ENCODE measurements around the gene PLS3. TPM values are rescaled to one million over a fixed set of nuclear protein-coding genes. Genes with fewer than 3 reads are reported as not detected.

Gene PLS3
- total RNA-seq, 2 experiments from 2014 or later = 3.1 to 3.2 TPM

DNA sequence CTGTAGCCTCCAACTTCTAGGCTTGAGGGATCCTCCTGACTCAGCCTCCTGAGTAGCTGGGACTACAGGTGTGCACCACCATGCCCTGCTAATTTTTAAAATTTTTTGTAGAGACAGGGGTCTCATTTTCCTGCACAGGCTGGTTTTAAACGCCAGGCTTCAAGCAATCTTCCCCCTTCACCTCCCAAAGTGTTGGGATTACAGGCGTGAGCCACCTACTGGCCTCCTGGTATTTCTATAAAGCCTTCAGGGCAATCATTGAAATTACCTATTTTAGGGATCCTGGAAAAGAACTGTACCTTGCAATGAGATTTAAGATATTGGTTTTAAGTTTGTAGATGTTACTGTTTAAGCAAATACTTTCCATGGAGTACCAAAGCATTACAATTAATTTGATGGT, 13.5 kb upstream of the PLS3 start:
- ChIA-PET CTCF (no interaction called here), POLR2A (no interaction called here)
- Mint-ChIP-seq H3K9me3 (ENCODE audit: low read depth) (no peaks in the 10 kb centered on the region), H3K36me3 (ENCODE audit: low read depth) (no peaks in the 10 kb centered on the region), H3K27me3 (no peaks in the 10 kb centered on the region), H3K4me1 (no peaks in the 10 kb centered on the region), H3K27ac (no peak overlapping the region), H3K4me3 (no peak overlapping the region)
- no peak for DNase-seq
- intact Hi-C loops (cut with DNase I, micrococcal nuclease) = no loop called here
- ATAC-seq = no peak

- ATAC-seq = no peak
- Mint-ChIP-seq H3K4me1 (no peaks in the 10 kb centered on the region), H3K4me3 (no peak overlapping the region), H3K9me3 (ENCODE audit: low read depth) (no peaks in the 10 kb centered on the region), H3K27ac (no peak overlapping the region), H3K27me3 (no peaks in the 10 kb centered on the region), H3K36me3 (ENCODE audit: low read depth) (no peaks in the 10 kb centered on the region)
- ChIA-PET POLR2A (no interaction called here), CTCF (interaction anchor here (0.6 kb wide), 1 partner anchor 183 kb away, joined by 3 read pairs; no protein-coding TSS in a partner anchor)
- intact Hi-C loops (cut with DNase I, micrococcal nuclease) = no loop called here
- DNase-seq = no peak
Observed at GRCh38 chrX:115549008-115549407, 12.0 kb upstream of the PLS3 start.

DNA sequence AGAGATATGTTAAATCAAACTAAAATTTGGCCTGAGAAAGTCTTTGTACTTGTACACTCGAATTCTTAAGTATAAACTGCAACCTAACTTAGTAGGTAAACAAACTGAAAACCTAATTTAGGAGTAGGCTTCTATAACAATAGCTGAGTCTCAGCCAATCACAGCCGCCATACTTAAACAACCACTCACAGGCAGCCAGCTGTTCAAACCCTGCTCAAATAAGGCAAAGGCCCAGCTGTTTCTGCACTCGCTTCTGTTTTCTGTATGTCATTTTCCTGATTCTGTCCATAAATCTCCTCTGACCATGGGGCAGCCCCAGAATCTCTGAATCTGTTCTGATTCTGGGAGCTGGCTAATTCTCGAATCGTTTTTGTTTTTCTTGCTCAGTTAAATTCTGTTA, 7.8 kb upstream of the PLS3 start:
- DNase-seq = no peak
- ChIA-PET POLR2A (no interaction called here), CTCF (no interaction called here)
- H3K27me3 Mint-ChIP-seq = peaks cover 1% of the 10 kb centered on the region
- intact Hi-C loops (cut with DNase I, micrococcal nuclease) = no loop called here
- no peak overlapping the region for H3K27ac Mint-ChIP-seq
- H3K36me3 Mint-ChIP-seq (ENCODE audit: low read depth) = no peaks in the 10 kb centered on the region
- no peaks in the 10 kb centered on the region for H3K9me3 Mint-ChIP-seq (ENCODE audit: low read depth)
- ATAC-seq = no peak
- H3K4me1 Mint-ChIP-seq = no peaks in the 10 kb centered on the region
- H3K4me3 Mint-ChIP-seq = no peak overlapping the region

DNA sequence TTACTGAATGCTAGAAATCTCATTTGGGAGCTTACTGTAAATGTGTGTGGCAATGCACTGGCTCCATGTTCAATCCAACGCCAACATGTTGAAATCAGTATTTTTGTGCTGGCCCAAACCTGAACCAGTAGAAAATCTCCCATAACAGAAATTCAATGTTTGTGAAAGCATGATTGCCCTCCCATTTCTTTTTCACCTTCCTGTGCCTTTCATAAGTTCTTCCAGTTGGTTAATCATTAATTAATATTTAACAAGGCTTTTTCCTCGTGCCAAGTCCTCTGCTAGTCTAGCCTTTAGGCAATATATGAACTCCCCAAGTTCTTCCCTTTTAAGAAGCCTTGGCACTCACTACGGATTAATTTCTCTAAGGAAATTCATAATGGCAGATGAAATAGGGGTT, 1.3 kb upstream of the PLS3 start:
- H3K4me1 Mint-ChIP-seq = no peaks in the 10 kb centered on the region
- ChIA-PET CTCF (interaction anchor here (0.5 kb wide), 1 partner anchor 27 kb away, joined by 3 read pairs; no protein-coding TSS in a partner anchor), POLR2A (no interaction called here)
- H3K9me3 Mint-ChIP-seq (ENCODE audit: low read depth) = no peaks in the 10 kb centered on the region
- no peak overlapping the region for H3K27ac Mint-ChIP-seq
- intact Hi-C loops (cut with DNase I, micrococcal nuclease) = loop anchor here in 1 of 2 experiments (5.0 kb wide), 1 partner anchor 227 kb away; no protein-coding TSS in a partner anchor
- H3K27me3 Mint-ChIP-seq = peaks cover 19% of the 10 kb centered on the region
- DNase-seq (no peak), ATAC-seq (no peak)
- H3K4me3 Mint-ChIP-seq = no peak overlapping the region
- no peaks in the 10 kb centered on the region for H3K36me3 Mint-ChIP-seq (ENCODE audit: low read depth)

GRCh38 chrX:115560211-115560977, 580 bp upstream of the PLS3 start:
- H3K36me3 Mint-ChIP-seq (ENCODE audit: low read depth) = no peaks in the 10 kb centered on the region
- POLR2A ChIA-PET = no interaction called here
- H3K4me3 Mint-ChIP-seq = peak overlapping the region; percentile 57
- CTCF ChIA-PET = interaction anchor here (0.7 kb wide), 1 partner anchor 22 kb away, joined by 3 read pairs; no protein-coding TSS in a partner anchor
- ATAC-seq = no peak
- H3K27me3 Mint-ChIP-seq = peaks cover 23% of the 10 kb centered on the region
- no peaks in the 10 kb centered on the region for H3K9me3 Mint-ChIP-seq (ENCODE audit: low read depth)
- H3K27ac Mint-ChIP-seq = no peak overlapping the region
- no peak for DNase-seq
- H3K4me1 Mint-ChIP-seq = no peaks in the 10 kb centered on the region
- intact Hi-C loops (cut with DNase I, micrococcal nuclease) = loop anchor here in 1 of 2 experiments (5.0 kb wide), 1 partner anchor 228 kb away; no protein-coding TSS in a partner anchor

DNA sequence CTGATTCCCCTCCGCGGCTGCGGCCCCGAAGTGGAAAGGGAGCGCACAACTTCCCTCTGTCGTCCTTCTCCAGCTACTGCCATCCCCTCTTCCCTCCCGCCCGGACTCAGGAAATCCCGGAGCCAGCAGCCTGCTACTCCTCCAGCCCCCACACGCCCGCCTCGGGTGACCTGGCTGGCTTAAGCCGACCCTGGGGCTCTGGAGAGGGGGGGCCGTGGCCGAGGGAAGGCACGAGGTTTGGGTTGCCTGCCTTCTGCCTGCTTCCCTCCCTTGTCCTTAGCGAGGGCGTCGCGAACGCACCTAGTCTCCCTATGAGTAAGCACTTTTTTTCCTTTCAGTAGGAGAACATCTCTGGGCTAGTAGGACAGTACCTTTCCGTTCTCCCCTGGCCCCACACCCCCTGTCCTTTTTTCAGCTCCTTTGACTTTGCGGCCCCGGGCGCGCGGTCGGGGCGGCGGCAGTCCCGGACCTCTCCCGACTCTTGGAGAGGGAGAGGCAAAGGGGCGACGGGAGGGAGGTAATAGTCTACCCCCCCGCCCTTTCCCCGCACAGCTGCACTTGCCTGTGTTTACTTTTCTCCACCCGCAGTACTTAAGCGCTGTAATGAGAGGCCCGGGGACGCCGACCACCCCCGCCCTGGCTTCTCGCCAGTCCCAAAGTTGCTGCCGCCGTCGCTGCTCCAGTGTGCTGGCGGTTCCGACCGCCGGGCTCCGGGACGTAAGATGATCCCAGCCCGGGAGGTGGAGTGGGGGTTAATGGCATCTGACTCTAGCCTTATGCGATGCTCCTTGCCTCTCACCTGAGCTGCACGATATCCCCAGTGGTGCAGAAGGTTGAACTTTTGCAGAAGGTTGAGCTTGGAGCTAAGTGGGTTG, 868 bp downstream of the PLS3 start:
- no peaks in the 10 kb centered on the region for H3K9me3 Mint-ChIP-seq (ENCODE audit: low read depth)
- ChIA-PET POLR2A (no interaction called here), CTCF (interaction anchor here (1.9 kb wide), 1 partner anchor 231 kb away, joined by 4 read pairs; no protein-coding TSS in a partner anchor)
- no peaks in the 10 kb centered on the region for H3K4me1 Mint-ChIP-seq
- intact Hi-C loops (cut with DNase I, micrococcal nuclease) = loop anchor here in 1 of 2 experiments (5.0 kb wide), 1 partner anchor 230 kb away; no protein-coding TSS in a partner anchor
- H3K36me3 Mint-ChIP-seq (ENCODE audit: low read depth) = no peaks in the 10 kb centered on the region
- H3K27me3 Mint-ChIP-seq = peaks cover 23% of the 10 kb centered on the region
- H3K4me3 Mint-ChIP-seq = peak overlapping the region; percentile 57
- ATAC-seq (peak; percentile 61), DNase-seq (peak; percentile 22)
- H3K27ac Mint-ChIP-seq = no peak overlapping the region

GRCh38 chrX:115562480-115562847, 1.5 kb downstream of the PLS3 start:
- Mint-ChIP-seq H3K27me3 (peaks cover 23% of the 10 kb centered on the region), H3K36me3 (ENCODE audit: low read depth) (no peaks in the 10 kb centered on the region), H3K27ac (no peak overlapping the region), H3K4me3 (no peak overlapping the region), H3K4me1 (no peaks in the 10 kb centered on the region), H3K9me3 (ENCODE audit: low read depth) (no peaks in the 10 kb centered on the region)
- no peak for DNase-seq
- intact Hi-C loops (cut with DNase I, micrococcal nuclease) = loop anchor here in 1 of 2 experiments (5.0 kb wide), 1 partner anchor 230 kb away; no protein-coding TSS in a partner anchor
- ChIA-PET POLR2A (no interaction called here), CTCF (interaction anchor here (1.9 kb wide), 1 partner anchor 232 kb away, joined by 4 read pairs; no protein-coding TSS in a partner anchor)
- no peak for ATAC-seq

- ATAC-seq = no peak
- H3K9me3 Mint-ChIP-seq (ENCODE audit: low read depth) = no peaks in the 10 kb centered on the region
- CTCF ChIA-PET = no interaction called here
- POLR2A ChIA-PET = no interaction called here
- H3K27ac Mint-ChIP-seq = no peak overlapping the region
- no peaks in the 10 kb centered on the region for H3K4me1 Mint-ChIP-seq
- H3K4me3 Mint-ChIP-seq = no peak overlapping the region
- DNase-seq = no peak
- intact Hi-C loops (cut with DNase I, micrococcal nuclease) = loop anchor here in 1 of 2 experiments (5.0 kb wide), 1 partner anchor 231 kb away; no protein-coding TSS in a partner anchor
- no peaks in the 10 kb centered on the region for H3K36me3 Mint-ChIP-seq (ENCODE audit: low read depth)
- peaks cover 20% of the 10 kb centered on the region for H3K27me3 Mint-ChIP-seq
Observed at GRCh38 chrX:115563633-115564162, 2.7 kb downstream of the PLS3 start.

DNA sequence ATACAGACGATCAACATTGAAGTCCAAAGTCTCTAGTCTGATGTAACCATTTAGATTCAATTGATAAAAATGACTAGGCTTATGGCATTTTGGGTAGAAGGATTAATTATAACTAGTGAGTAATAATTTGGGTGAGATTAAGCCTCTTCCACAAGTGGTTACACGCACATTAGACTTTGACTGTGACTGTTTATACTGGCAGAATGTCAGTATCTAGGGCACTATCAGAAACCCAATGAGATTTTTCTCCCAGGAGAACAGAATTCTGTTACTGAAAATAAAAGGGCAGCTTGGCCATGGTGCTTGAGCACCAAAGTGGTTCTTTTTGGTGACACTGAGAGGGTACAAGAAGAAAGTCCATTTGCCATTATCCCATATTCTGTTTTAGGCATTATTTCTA, 3.3 kb downstream of the PLS3 start:
- Mint-ChIP-seq H3K27ac (no peak overlapping the region), H3K4me1 (no peaks in the 10 kb centered on the region), H3K27me3 (peaks cover 19% of the 10 kb centered on the region), H3K9me3 (ENCODE audit: low read depth) (no peaks in the 10 kb centered on the region), H3K4me3 (no peak overlapping the region), H3K36me3 (ENCODE audit: low read depth) (no peaks in the 10 kb centered on the region)
- POLR2A ChIA-PET = no interaction called here
- CTCF ChIA-PET = no interaction called here
- ATAC-seq (no peak), DNase-seq (no peak)
- intact Hi-C loops (cut with DNase I, micrococcal nuclease) = loop anchor here in 1 of 2 experiments (5.0 kb wide), 1 partner anchor 232 kb away; no protein-coding TSS in a partner anchor

DNA sequence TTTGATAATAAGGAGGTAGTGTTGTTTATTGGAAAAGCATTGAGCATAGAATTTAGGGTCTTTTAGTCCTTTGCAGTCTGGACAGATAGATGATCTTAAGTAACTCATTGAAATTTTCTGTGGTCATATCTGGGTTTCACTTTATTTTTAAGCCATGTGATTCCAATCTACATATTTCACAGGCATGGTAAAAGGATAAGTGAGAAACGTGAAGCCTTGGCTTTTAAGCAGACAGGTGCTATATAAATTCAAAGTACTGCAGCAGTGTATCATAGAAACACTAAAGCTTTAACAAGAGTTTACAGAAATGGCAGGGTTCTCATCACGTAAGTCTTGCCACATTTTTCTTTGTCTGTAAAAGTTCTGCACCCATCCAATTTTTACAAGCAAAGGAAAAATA, 4.9 kb downstream of the PLS3 start:
- ATAC-seq (no peak), DNase-seq (no peak)
- H3K4me3 Mint-ChIP-seq = no peak overlapping the region
- no peak overlapping the region for H3K27ac Mint-ChIP-seq
- H3K4me1 Mint-ChIP-seq = no peaks in the 10 kb centered on the region
- peaks cover 13% of the 10 kb centered on the region for H3K27me3 Mint-ChIP-seq
- ChIA-PET CTCF (no interaction called here), POLR2A (no interaction called here)
- no peaks in the 10 kb centered on the region for H3K36me3 Mint-ChIP-seq (ENCODE audit: low read depth)
- no peaks in the 10 kb centered on the region for H3K9me3 Mint-ChIP-seq (ENCODE audit: low read depth)
- intact Hi-C loops (cut with DNase I, micrococcal nuclease) = no loop called here

GRCh38 chrX:115571712-115572111, 10.7 kb downstream of the PLS3 start:
- CTCF ChIA-PET = no interaction called here
- Mint-ChIP-seq H3K4me3 (no peak overlapping the region), H3K36me3 (ENCODE audit: low read depth) (no peaks in the 10 kb centered on the region), H3K27me3 (no peaks in the 10 kb centered on the region), H3K27ac (no peak overlapping the region), H3K9me3 (ENCODE audit: low read depth) (no peaks in the 10 kb centered on the region), H3K4me1 (no peaks in the 10 kb centered on the region)
- intact Hi-C loops (cut with DNase I, micrococcal nuclease) = no loop called here
- ATAC-seq (no peak), DNase-seq (no peak)
- POLR2A ChIA-PET = no interaction called here

Data from activated CD4-positive, alpha-beta T cell treated with anti-CD3 and anti-CD28 coated beads for 36 hours (primary cell).